C4-2B (cell line): ENCODE measurements around the gene CASP10.
"Not testable (repeated sequence)": the region's sequence is repeated elsewhere in the genome, so short reads cannot be mapped to it uniquely, and the experiment has no call there.

ENCODE experiments used
- H3K27ac ChIP-seq: fragments of 450-650 bp; 2 replicates; pipeline ENCODE4 v1.5.1; 2017
- CTCF ChIP-seq: fragments of 450-650 bp; conservative IDR thresholded peaks from 2 replicates; pipeline ENCODE4 v1.5.1; 2017; ENCODE audit warnings: mild to moderate bottlenecking
- ZFX ChIP-seq: fragments of 450-650 bp; IDR thresholded peaks from 2 replicates; pipeline ENCODE4 v1.6.1; 2017

Gene CASP10

GRCh38 chr2:201139836-201140604, 42.9 kb upstream of the CASP10 start:
- no peak for TF ChIP-seq CTCF
- no peak for TF ChIP-seq ZFX
- H3K27ac ChIP-seq: no peak overlapping the region

GRCh38 chr2:201144101-201145051, 38.6 kb upstream of the CASP10 start:
- H3K27ac ChIP-seq: no peak overlapping the region
- no peak for TF ChIP-seq CTCF
- TF ChIP-seq ZFX: no peak

- H3K27ac ChIP-seq: no peak overlapping the region
- no peak for TF ChIP-seq CTCF
- no peak for TF ChIP-seq ZFX
Observed at GRCh38 chr2:201148434-201148990, 34.4 kb upstream of the CASP10 start.

DNA sequence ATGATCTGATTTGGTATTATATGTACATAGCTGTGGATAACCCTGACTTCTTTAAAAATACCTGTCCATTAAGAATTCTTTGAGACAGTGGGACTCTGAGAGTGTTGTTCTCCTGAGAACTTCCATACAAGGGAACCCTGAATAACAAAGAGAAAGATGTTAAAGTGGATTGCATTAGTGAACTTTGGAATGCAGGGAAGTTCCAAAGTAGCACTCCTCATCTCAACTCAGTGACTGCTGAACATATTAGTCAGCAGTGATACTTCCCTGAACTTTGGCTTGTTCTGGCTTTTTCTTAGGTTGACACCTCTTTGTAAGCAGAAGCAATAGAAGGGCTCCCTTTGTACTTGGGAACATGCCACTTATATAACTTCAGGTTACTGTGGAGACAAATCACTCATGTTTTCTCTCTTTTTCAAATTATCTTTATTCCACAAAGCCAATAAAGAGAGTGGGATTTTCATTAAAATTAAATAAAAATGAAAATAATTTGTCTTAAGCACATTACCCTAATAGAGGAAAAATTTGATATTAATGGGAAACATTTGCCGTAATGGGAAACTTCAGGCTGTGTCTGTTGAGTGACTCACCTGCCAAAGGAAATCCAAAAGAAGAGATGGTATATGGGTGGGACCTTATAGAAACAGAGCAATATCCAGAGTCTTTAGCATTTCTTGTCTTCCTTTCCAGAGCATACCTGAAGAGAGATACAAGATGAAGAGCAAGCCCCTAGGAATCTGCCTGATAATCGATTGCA, 33.7 kb upstream of the CASP10 start:
- H3K27ac ChIP-seq: no peak overlapping the region
- TF ChIP-seq ZFX (no peak), CTCF (no peak)

DNA sequence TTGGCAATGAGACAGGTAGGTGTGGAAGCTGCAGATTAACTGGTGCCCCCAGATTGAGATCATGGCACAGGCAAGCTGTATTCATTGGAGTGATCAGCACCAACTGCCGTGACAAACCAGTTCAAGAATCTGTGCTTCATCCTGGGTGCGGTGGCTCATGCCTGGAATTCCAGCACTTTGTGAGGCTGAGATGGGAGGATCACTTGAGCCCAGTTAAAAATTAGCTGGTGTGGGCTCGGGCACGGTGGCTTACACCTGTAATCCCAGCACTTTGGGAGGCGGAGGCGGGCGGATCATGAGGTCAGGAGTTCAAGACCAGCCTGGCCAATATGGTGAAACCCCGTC, 33.1 kb upstream of the CASP10 start:
- H3K27ac ChIP-seq: not testable (repeated sequence)

- TF ChIP-seq ZFX (no peak), CTCF (no peak)
- H3K27ac ChIP-seq: no peak overlapping the region
Observed at GRCh38 chr2:201150454-201151020, 32.4 kb upstream of the CASP10 start.
